Endothelial cell of umbilical vein (primary cell): ENCODE data around the gene GSTK1. TPM values are rescaled to one million over a fixed set of nuclear protein-coding genes. Genes with fewer than 3 reads are reported as not detected.

Experiments used
- BruUV-seq: library from RNA; stranded (reverse); fragments of 400-500 nt; replicated peaks from 2 replicates; lab custom pipeline; 2021; lab: Mats Ljungman, UMichigan
- CTCF ChIA-PET: fragments of 300-600, 350-600 bp; sonication (Branson Sonifier 250); formaldehyde crosslinking; loops from one replicate; lab custom pipeline; 2021; ENCODE audit warnings: antibody characterized with exemption, inconsistent platforms; lab: Charles Lee
- POLR2A ChIA-PET: fragments of 300-600, 350-600 bp; sonication (Branson Sonifier 250); formaldehyde crosslinking; loops from one replicate; lab custom pipeline; 2021; ENCODE audit warnings: antibody characterized with exemption, inconsistent platforms; lab: Charles Lee
- DNase-seq: peaks from one replicate; pipeline ENCODE4 v3.0.0-alpha.2; 2011; ENCODE audit warnings: low read depth, low spot score
- FAIRE-seq: peaks from 2 replicates; lab custom pipeline; 2011; peaks lifted over from hg19 to GRCh38; lab: Jason Lieb, UNC
- H2AFZ ChIP-seq: 2 replicates; pipeline ENCODE4 v1.6.0; 2012; ENCODE audit warnings: low read depth, low read length, control low read depth, inconsistent platforms
- H3K27ac ChIP-seq: 2 replicates; pipeline ENCODE4 v1.5.1; 2011; ENCODE audit warnings: low read depth, mild to moderate bottlenecking, control low read depth, low read length, moderate library complexity; ENCODE audit not compliant: insufficient read depth
- H3K27me3 ChIP-seq, 2 experiments: 2 replicates each; pipeline versions ENCODE4 v1.6.0 to v1.6.1; 2011; ENCODE audit warnings: low read length in 2 of 2, mixed read lengths in 1 of 2; ENCODE audit not compliant: control insufficient read depth in 2 of 2, insufficient read depth in 2 of 2
- H3K36me3 ChIP-seq, 2 experiments: 2 replicates in 1 of 2; 3 replicates in 1 of 2; pipeline ENCODE4 v1.5.1; 2011; ENCODE audit warnings: low read length in 2 of 2, mild to moderate bottlenecking in 1 of 2, moderate library complexity in 1 of 2; ENCODE audit not compliant: control insufficient read depth in 2 of 2, insufficient read depth in 2 of 2; ENCODE audit errors: extremely low read depth in 1 of 2
- H3K4me1 ChIP-seq: 3 replicates; pipeline ENCODE4 v1.5.1; 2011; ENCODE audit warnings: mild to moderate bottlenecking, low read length; ENCODE audit not compliant: control insufficient read depth, insufficient read depth; ENCODE audit errors: extremely low read depth
- H3K4me2 ChIP-seq: 2 replicates; pipeline ENCODE4 v1.6.1; 2011; ENCODE audit warnings: low read length, control low read depth, mixed read lengths; ENCODE audit not compliant: insufficient read depth
- H3K4me3 ChIP-seq, 3 experiments: fragments of 200-600 bp in 1 of 3; sonication (generic), shearing (Covaris generic) in 1 of 3; replicated peaks in 1 of 3; 2 replicates each; pipeline ENCODE4 v1.5.1; 2011 to 2016; ENCODE audit warnings: control low read depth in 3 of 3, low read length in 3 of 3, mild to moderate bottlenecking in 2 of 3, inconsistent platforms in 1 of 3, low read depth in 1 of 3, moderate library complexity in 1 of 3; ENCODE audit not compliant: insufficient read depth in 1 of 3
- H3K79me2 ChIP-seq: 2 replicates; pipeline ENCODE4 v1.6.0; 2012; ENCODE audit warnings: low read length, inconsistent platforms; ENCODE audit not compliant: control insufficient read depth, insufficient read depth
- H3K9ac ChIP-seq: replicated peaks from 2 replicates; pipeline ENCODE3; 2011; ENCODE audit warnings: low read length, control low read depth; ENCODE audit not compliant: insufficient read depth; ENCODE audit errors: extremely low read depth
- H3K9me1 ChIP-seq: replicated peaks from 3 replicates; pipeline ENCODE4 v1.6.0; 2011; ENCODE audit warnings: mild to moderate bottlenecking, low read length; ENCODE audit not compliant: control insufficient read depth, insufficient read depth; ENCODE audit errors: extremely low read depth
- H3K9me3 ChIP-seq: replicated peaks from 2 replicates; pipeline ENCODE4 v1.5.1; 2012; ENCODE audit warnings: low read length, inconsistent platforms; ENCODE audit not compliant: control insufficient read depth, insufficient read depth
- H4K20me1 ChIP-seq: replicated peaks from 2 replicates; pipeline ENCODE3; 2011; ENCODE audit warnings: mild to moderate bottlenecking, low read length; ENCODE audit not compliant: control insufficient read depth, insufficient read depth; ENCODE audit errors: extremely low read depth
- EZH2 ChIP-seq: IDR thresholded peaks from 2 replicates; pipeline ENCODE4 v1.6.1; 2012; ENCODE audit warnings: borderline replicate concordance, low read depth, mild to moderate bottlenecking, moderate library complexity, low read length, inconsistent platforms; ENCODE audit not compliant: severe bottlenecking
- FOS ChIP-seq: IDR thresholded peaks from 2 replicates; pipeline ENCODE4 v1.6.1; 2011; ENCODE audit warnings: mild to moderate bottlenecking, low read length, moderate library complexity, borderline replicate concordance; ENCODE audit not compliant: insufficient read depth
- GATA2 ChIP-seq: IDR thresholded peaks from 2 replicates; pipeline ENCODE4 v1.7.0; 2011; ENCODE audit warnings: low read depth, mild to moderate bottlenecking, moderate library complexity, mixed read lengths, low read length; ENCODE audit not compliant: insufficient read length, insufficient read depth
- JUN ChIP-seq: IDR thresholded peaks from 2 replicates; pipeline ENCODE4 v1.6.1; 2011; ENCODE audit warnings: borderline replicate concordance, low read depth; ENCODE audit not compliant: insufficient read length, insufficient read depth
- MAX ChIP-seq: IDR thresholded peaks from 2 replicates; pipeline ENCODE4 v1.6.1; 2011; ENCODE audit not compliant: insufficient read depth, insufficient read length
- MYC ChIP-seq: IDR thresholded peaks from one replicate; pipeline ENCODE4 v1.6.1; 2011; ENCODE audit warnings: mild to moderate bottlenecking, low read depth, low read length
- POLR2A ChIP-seq: IDR thresholded peaks from 2 replicates; pipeline ENCODE4 v1.6.1; 2012; ENCODE audit warnings: low read depth, mild to moderate bottlenecking, control low read depth, low read length
- POLR2AphosphoS5 ChIP-seq: IDR thresholded peaks from 2 replicates; pipeline ENCODE4 v1.6.1; 2012; ENCODE audit warnings: low read depth, mild to moderate bottlenecking, control low read depth, low read length, moderate library complexity; ENCODE audit not compliant: insufficient read depth
- dilution Hi-C: fragments of 300-500 bp; cut with MboI; formaldehyde crosslinking; loops from one replicate; pipeline ENCODE4 v1.15.0; 2019; ENCODE audit warnings: low sequenced_read_pairs; ENCODE audit not compliant: extremely low pct_ligation_motif_present
- intact Hi-C: fragments of 100-400 bp; cut with micrococcal nuclease; formaldehyde crosslinking; loops from one replicate; pipeline ENCODE4 v1.10.0; 2022
- polyA plus RNA-seq, 4 experiments: library from polyadenylated mRNA; depleted of rRNA in 3 of 4; stranded (reverse) in 3 of 4; unstranded in 1 of 4; fragments of >200 nt; gene quantifications; 2 replicates each; pipeline versions ENCODE4 v1.2.1 to v1.2.3, GENCODE V29; 2011 to 2012; ENCODE audit warnings: missing spikeins in 1 of 4
- small RNA-seq: library from RNA; depleted of rRNA; stranded (forward); fragments of <200 nt; gene quantifications from one replicate; pipeline ENCODE3, GENCODE V24; 2012; ENCODE audit warnings: low replicate concordance, low read depth; ENCODE audit not compliant: insufficient read depth, insufficient read length
- total RNA-seq: library from RNA; stranded (reverse); gene quantifications from 2 replicates; pipeline ENCODE4 v1.2.3, GENCODE V29; 2021
- TF ChIP-seq, protein P1 (sequence below), 2 donors: IDR thresholded peaks; 1 replicate in 1 of 2; 2 replicates in 1 of 2; pipeline ENCODE4 v1.5.1; 2011; ENCODE audit warnings: low read length in 2 of 2, mild to moderate bottlenecking in 2 of 2, moderate library complexity in 2 of 2, control low read depth in 1 of 2, inconsistent platforms in 1 of 2, low read depth in 1 of 2; ENCODE audit not compliant: insufficient read depth in 1 of 2; ENCODE audit errors: extremely low read depth in 1 of 2

Gene GSTK1
- total and polyA plus RNA-seq, 2 donors (not counting 3 experiments of a cell fraction or from before 2014, with no cell fraction given), result 119 to 132 TPM

DNA sequence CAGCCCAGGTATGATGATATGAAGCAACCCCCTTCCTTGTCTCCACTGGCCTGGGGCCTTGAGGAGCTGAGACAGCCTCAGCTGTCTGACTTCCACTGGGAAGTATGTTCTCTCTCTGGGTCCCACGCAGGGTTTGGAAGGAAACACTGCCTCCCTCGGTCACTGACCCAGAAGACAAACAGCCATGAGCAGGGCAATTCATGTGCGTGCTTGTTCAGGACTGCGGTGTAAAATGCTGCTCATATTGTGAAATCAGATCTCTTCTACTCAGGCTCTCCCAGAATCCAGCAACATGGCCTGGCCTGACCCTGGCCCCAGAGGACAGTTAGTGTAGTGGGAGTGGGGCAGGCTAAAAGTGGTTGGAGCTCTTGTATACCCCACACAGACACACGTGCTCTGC, 55.4 kb downstream of the GSTK1 start:
- FAIRE-seq (no peak), DNase-seq (no peak)
- Histone ChIP-seq H3K79me2 (no peaks in the 10 kb centered on the region), H3K27me3 (peaks cover 0 to 1% of the 10 kb centered on the region in 2 experiments), H2AFZ (no peak overlapping the region), H3K4me1 (no peaks in the 10 kb centered on the region), H3K9me3 (no peaks in the 10 kb centered on the region), H3K9me1 (no peaks in the 10 kb centered on the region), H3K9ac (no peak overlapping the region), H4K20me1 (no peaks in the 10 kb centered on the region), H3K4me2 (no peak overlapping the region), H3K4me3 (no peak overlapping the region), H3K36me3 (no peaks in the 10 kb centered on the region), H3K27ac (no peak overlapping the region)
- TF ChIP-seq JUN (no peak), MAX (no peak), GATA2 (no peak), FOS (no peak), EZH2 (no peak), POLR2A (no peak), MYC (no peak), POLR2AphosphoS5 (no peak)
- TF ChIP-seq, protein P1, sequence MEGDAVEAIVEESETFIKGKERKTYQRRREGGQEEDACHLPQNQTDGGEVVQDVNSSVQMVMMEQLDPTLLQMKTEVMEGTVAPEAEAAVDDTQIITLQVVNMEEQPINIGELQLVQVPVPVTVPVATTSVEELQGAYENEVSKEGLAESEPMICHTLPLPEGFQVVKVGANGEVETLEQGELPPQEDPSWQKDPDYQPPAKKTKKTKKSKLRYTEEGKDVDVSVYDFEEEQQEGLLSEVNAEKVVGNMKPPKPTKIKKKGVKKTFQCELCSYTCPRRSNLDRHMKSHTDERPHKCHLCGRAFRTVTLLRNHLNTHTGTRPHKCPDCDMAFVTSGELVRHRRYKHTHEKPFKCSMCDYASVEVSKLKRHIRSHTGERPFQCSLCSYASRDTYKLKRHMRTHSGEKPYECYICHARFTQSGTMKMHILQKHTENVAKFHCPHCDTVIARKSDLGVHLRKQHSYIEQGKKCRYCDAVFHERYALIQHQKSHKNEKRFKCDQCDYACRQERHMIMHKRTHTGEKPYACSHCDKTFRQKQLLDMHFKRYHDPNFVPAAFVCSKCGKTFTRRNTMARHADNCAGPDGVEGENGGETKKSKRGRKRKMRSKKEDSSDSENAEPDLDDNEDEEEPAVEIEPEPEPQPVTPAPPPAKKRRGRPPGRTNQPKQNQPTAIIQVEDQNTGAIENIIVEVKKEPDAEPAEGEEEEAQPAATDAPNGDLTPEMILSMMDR (IDR thresholded peaks at IDR 0.05; ENCODE audit: extremely low read depth in 1 of 2, insufficient read depth in 1 of 2, low read depth in 1 of 2, low read length in 2 of 2), result no peak
- no TSS peak for BruUV-seq
- intact Hi-C loops (no loop called here), dilution Hi-C loops (no loop called here)
- CTCF ChIA-PET, result interaction anchor here (2.2 kb wide), 1 partner anchor 19 kb away, joined by 6 read pairs; no protein-coding TSS in a partner anchor
- POLR2A ChIA-PET, result no interaction called here

Small RNAs within 50 kb of the gene (small RNA-seq; reads per million reads assigned to genes)
- gene AC073342.3 (not detected), gene RN7SL481P (not detected), gene RN7SL535P (not detected)

Other genes starting within 250 kb of the GSTK1 start
- gene OR9A2, start 236.3 kb upstream of the GSTK1 start, total RNA-seq, result not detected in 2 replicates
- not detected in 2 replicates for gene OR9A2, start 236.3 kb upstream of the GSTK1 start, polyA plus RNA-seq
- not detected in 2 replicates for gene OR6V1, start 211.1 kb upstream of the GSTK1 start, total RNA-seq
- gene OR6V1, start 211.1 kb upstream of the GSTK1 start, polyA plus RNA-seq, result not detected in 2 replicates
- gene PIP, start 131.4 kb upstream of the GSTK1 start, total RNA-seq, result not detected in 2 replicates
- gene PIP, start 131.4 kb upstream of the GSTK1 start, polyA plus RNA-seq, result not detected in 2 replicates
- not detected in 2 replicates for gene TAS2R39, start 80.0 kb upstream of the GSTK1 start, total RNA-seq
- not detected in 2 replicates for gene TAS2R39, start 80.0 kb upstream of the GSTK1 start, polyA plus RNA-seq
- gene TAS2R40, start 41.4 kb upstream of the GSTK1 start, total RNA-seq, result not detected in 2 replicates
- gene TAS2R40, start 41.4 kb upstream of the GSTK1 start, polyA plus RNA-seq, result not detected in 2 replicates
- gene TMEM139, start 21.5 kb downstream of the GSTK1 start, total RNA-seq, result not detected in 2 replicates
- 0.32 and 0.37 TPM in 2 replicates for gene TMEM139, start 21.5 kb downstream of the GSTK1 start, polyA plus RNA-seq
- gene CASP2, start 24.9 kb downstream of the GSTK1 start, total RNA-seq, result 57.9 and 61.7 TPM in 2 replicates
- gene CASP2, start 24.9 kb downstream of the GSTK1 start, polyA plus RNA-seq, result 31.8 and 36.3 TPM in 2 replicates
- not detected in 2 replicates for gene CLCN1, start 52.7 kb downstream of the GSTK1 start, total RNA-seq
- not detected in 2 replicates for gene CLCN1, start 52.7 kb downstream of the GSTK1 start, polyA plus RNA-seq
- 1.4 and 1.6 TPM in 2 replicates for gene FAM131B, start 99.3 kb downstream of the GSTK1 start, total RNA-seq
- gene FAM131B, start 99.3 kb downstream of the GSTK1 start, polyA plus RNA-seq, result 1.6 and 1.8 TPM in 2 replicates
- gene ZYX, start 117.9 kb downstream of the GSTK1 start, total RNA-seq, result 533 and 545 TPM in 2 replicates
- gene ZYX, start 117.9 kb downstream of the GSTK1 start, polyA plus RNA-seq, result 196 TPM in 2 replicates
- not detected in 2 replicates for gene EPHA1, start 145.4 kb downstream of the GSTK1 start, total RNA-seq
- 0.06 and 0.07 TPM in 2 replicates for gene EPHA1, start 145.4 kb downstream of the GSTK1 start, polyA plus RNA-seq
- not detected in 2 replicates for gene TAS2R60, start 180.0 kb downstream of the GSTK1 start, total RNA-seq
- not detected in 2 replicates for gene TAS2R60, start 180.0 kb downstream of the GSTK1 start, polyA plus RNA-seq
- gene TAS2R41, start 214.4 kb downstream of the GSTK1 start, total RNA-seq, result not detected in 2 replicates
- gene TAS2R41, start 214.4 kb downstream of the GSTK1 start, polyA plus RNA-seq, result not detected in 2 replicates